HG03060 (cell line): ENCODE results near the gene MYO6.

ENCODE experiments used
- ATAC-seq: cut with Tn5 transposase; IDR thresholded peaks from one replicate; pipeline ENCODE4 v1.9.1; 2021; ENCODE audit warnings: low read depth, moderate number of reproducible peaks; ENCODE audit not compliant: unreplicated experiment

MYO6 gene

DNA sequence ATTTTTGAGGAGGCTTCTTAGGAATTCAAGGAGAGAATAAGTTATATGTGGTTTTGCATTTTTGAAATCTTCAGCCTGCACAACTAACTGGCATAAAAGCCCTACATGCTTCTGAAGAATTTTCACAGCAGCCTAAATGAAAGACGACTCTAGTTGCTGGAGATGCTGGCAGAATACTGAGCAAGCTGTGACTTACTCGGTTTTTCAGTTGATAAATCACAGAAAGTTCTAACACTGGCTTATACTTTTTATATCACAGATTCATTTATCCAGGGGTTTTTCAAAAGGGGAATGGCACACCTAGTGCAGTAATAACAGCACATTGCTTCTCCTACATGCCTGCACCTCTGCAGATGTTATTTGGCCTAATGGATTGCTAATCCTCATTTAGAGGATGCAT is 188.8 kb downstream of the MYO6 start:
- ATAC-seq: no peak

DNA sequence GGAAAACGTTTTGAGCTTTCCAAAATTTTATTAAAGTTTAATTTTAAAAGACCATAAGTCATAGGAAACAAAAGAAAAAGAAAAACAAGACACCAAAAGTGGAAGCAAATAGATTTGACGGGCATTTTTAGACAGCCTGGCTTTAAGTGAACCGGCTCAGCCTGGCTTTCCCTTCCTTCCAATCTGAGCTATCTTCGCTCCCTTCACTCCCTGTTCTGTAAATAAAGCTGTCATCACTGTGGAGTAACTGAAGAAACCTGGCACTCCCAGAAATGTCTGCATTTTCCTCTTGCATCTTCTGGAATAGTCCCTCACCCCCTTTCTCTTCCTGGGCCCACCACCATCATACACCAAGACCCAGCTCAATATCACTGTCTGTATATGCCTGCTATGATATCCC is 191.5 kb downstream of the MYO6 start:
- no peak for ATAC-seq

DNA sequence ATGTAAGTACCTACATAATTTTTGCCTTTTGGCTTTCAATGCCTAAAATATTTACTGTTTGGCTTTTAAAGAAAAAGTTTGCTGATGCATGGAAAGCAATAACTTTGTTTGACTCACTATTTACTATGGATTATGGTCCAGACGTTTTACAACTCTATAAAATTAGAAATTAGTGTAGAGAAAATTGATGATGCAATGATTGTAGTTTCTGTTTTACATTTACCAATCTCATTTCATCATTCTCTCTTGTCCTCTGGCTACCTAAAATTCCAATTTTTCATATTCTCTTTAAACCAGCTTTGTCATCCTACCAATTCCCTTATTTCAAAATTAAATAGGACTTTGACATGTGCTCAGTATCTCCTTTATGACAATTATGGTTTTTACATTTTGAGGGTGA is 192.5 kb downstream of the MYO6 start:
- ATAC-seq: no peak

DNA sequence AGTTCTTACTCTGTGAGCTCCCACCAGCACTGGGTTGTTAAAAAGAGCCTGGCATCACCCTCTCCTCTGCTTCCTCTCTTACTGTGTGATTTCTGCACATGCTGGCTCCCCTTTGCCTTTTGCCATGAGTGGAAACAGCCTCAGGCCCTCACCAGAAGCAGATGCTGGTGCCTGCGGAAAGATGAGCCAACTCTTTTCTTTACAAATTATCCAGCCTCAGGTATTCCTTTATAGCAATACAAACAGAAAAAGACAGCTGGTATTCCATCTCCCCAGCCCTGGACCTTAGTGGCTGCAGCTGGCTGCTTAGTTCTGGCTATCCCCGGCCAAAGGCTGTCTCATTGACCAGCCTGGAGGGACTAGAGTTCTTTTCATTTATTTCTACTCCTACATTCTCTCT is 194.3 kb downstream of the MYO6 start:
- ATAC-seq: no peak

DNA sequence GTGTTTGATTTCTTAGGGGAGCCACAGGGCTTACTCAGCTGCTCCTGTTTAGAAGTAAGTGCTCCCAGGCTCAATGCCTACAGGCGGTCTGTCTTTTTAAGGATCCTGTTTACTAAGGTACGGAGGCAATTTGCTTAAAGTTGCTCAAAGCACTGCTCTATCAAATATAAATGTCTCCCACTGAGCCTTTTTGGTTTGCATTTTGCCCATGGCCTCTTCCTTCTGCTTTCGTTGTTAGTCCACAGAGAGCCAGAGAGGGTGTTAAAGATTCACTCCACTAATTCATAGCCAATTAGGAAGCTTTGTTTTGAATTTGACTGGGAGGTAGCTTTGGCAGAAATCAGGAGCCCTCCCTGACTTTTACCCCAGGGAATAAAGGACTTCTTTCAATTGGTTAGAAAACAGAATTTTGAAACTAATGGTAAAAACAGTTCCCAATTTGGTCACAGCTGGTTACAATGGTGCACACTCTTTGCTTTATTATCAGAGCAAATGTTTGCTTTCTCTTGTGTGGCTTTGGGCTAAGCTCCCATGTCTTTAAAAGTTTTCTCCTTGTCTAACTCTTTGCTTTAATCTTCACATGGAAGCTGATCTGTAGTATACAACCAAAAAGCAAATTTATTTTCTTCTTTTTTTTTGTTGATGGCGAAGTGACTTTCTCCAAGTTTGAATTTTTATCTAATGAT is 197.2 kb downstream of the MYO6 start:
- peak; percentile 70 for ATAC-seq

DNA sequence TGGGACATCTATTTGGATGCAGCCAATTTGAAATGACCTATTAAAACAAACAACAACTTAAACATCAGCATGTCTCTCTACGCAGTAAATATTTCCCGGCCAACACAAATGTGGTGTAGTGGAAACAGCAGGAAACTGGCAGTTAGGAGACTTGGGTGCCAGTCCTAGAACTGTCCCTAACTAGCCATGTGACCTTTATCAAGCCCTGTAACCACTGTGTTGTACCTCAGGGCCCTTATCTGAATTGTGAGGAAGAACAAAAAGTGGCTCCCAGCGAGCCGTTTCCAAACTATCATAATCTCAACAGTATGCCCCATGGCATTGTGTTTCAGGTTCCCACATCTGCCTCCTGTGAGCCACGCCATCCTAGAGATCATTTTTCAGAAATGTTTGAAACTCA is 198.9 kb downstream of the MYO6 start:
- ATAC-seq: no peak

DNA sequence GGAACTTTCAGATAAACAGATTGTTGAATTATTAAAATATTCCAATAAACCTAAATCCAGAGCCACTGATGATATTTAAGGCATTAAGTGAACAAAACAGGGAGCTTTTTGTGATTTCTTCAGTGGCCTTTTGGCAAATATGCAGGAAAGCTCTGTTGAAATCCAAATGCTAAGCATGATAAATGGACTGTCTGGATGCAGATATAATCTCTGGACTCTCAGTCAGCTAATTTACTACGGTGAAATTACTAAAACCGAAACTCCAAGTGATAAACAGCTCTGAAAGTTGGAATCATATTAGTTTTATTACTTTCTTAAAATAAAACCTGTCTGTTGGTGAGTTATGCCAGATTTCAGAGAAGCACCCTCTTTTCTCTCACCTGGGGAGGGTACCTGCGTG is 203.1 kb downstream of the MYO6 start:
- ATAC-seq: no peak

DNA sequence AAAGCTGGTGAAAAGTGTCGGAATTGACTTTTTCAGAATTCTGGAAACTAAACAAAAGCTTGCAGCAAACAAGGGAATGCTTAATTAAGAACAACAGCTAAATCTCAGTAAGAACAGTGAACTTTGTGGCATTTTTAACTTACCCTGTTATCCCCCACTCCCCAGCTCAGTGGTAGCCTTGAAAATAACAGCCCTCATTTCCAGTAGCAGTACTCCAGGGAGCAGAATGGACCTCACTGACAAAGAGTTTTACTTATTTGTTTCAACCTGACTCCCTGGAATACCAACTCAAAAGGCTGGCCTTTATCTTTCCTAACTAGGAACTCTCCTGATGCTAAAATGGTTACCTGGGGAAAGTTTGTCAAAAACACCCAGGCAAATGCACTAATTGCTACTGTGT is 214.5 kb downstream of the MYO6 start:
- ATAC-seq: no peak

DNA sequence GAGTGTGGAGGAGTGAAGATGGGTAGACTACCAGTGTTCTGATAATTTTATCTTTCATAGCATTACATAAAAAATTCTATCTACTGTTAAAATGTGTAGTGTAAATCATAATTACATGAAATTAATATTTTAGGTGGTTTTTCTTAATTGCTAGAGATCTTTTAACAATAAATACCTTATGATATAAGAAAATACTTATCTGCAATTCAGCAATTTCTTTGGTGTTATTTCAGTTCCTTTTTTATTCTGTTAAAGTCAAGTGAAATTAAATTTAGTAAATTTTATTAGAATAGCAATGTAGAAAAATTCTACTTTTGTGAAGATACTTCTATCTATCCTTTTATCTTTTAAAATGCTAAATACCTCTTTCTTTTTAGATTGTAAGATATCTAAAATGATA is 219.1 kb downstream of the MYO6 start:
- no peak for ATAC-seq
